DND-41 (cell line): ENCODE measurements around the gene MMP17.

Source experiments
- EZH2 ChIP-seq: IDR thresholded peaks from 3 replicates; pipeline ENCODE4 v1.6.1; 2012; ENCODE audit warnings: borderline replicate concordance, low read depth, mild to moderate bottlenecking, moderate library complexity, low read length, inconsistent platforms; ENCODE audit not compliant: severe bottlenecking
- TF ChIP-seq, protein P1 (sequence below): IDR thresholded peaks from 2 replicates; pipeline ENCODE4 v1.5.1; 2012; ENCODE audit warnings: borderline replicate concordance, low read length, moderate library complexity, mild to moderate bottlenecking; ENCODE audit not compliant: poor library complexity, severe bottlenecking; ENCODE audit errors: extremely low read depth

DNA sequence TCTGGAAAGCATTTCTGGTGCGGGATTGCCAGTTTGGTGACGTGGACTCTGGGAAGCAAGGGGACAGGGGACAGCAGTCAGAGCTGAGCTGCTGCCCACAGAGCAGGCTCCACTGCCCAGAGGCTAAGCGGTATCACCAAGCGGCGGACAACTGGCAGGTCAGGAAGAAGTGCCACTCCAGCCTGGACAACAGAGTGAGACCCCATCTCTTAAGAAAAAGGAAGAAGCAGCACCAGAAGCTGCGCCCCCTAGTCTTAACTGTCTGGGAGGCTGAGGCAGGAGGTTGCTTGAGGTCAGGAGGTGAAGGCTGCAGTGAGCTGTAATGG, 31.8 kb upstream of the MMP17 start:
- TF ChIP-seq, protein P1, sequence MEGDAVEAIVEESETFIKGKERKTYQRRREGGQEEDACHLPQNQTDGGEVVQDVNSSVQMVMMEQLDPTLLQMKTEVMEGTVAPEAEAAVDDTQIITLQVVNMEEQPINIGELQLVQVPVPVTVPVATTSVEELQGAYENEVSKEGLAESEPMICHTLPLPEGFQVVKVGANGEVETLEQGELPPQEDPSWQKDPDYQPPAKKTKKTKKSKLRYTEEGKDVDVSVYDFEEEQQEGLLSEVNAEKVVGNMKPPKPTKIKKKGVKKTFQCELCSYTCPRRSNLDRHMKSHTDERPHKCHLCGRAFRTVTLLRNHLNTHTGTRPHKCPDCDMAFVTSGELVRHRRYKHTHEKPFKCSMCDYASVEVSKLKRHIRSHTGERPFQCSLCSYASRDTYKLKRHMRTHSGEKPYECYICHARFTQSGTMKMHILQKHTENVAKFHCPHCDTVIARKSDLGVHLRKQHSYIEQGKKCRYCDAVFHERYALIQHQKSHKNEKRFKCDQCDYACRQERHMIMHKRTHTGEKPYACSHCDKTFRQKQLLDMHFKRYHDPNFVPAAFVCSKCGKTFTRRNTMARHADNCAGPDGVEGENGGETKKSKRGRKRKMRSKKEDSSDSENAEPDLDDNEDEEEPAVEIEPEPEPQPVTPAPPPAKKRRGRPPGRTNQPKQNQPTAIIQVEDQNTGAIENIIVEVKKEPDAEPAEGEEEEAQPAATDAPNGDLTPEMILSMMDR = no peak
- no peak for TF ChIP-seq EZH2
